ENCODE results near the gene TRIM40. TPM values are rescaled to one million over a fixed set of nuclear protein-coding genes. Genes with fewer than 3 reads are reported as not detected.
"Not testable (repeated sequence)": the region's sequence is repeated elsewhere in the genome, so short reads cannot be mapped to it uniquely, and the experiment has no call there.

Gene TRIM40
- total and polyA plus RNA-seq, 2 experiments from 2014 or later = not detected

DNA sequence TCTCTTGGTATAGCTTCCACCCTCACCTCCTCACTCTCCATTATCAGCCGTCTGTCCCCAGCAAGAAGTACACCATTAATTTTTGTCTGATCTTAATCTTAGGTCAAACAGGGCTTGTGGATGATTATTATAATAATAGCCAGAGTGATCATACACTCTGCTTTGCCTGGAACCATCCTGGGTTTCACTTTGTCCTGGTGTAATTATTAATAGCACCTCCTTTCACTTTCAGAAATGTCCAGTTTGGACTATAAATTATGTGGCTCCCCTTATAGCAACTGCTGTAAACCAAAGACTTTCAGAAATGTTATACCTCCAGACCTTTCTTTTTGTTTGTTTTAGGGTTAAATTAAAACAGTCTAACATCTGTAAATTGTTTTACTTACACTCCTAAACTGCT, 22.1 kb upstream of the TRIM40 start (continued):
- no peak for TF ChIP-seq JUNB (IDR thresholded peaks at IDR 0.05; ENCODE audit: unreplicated experiment)
- TF ChIP-seq, protein P1, sequence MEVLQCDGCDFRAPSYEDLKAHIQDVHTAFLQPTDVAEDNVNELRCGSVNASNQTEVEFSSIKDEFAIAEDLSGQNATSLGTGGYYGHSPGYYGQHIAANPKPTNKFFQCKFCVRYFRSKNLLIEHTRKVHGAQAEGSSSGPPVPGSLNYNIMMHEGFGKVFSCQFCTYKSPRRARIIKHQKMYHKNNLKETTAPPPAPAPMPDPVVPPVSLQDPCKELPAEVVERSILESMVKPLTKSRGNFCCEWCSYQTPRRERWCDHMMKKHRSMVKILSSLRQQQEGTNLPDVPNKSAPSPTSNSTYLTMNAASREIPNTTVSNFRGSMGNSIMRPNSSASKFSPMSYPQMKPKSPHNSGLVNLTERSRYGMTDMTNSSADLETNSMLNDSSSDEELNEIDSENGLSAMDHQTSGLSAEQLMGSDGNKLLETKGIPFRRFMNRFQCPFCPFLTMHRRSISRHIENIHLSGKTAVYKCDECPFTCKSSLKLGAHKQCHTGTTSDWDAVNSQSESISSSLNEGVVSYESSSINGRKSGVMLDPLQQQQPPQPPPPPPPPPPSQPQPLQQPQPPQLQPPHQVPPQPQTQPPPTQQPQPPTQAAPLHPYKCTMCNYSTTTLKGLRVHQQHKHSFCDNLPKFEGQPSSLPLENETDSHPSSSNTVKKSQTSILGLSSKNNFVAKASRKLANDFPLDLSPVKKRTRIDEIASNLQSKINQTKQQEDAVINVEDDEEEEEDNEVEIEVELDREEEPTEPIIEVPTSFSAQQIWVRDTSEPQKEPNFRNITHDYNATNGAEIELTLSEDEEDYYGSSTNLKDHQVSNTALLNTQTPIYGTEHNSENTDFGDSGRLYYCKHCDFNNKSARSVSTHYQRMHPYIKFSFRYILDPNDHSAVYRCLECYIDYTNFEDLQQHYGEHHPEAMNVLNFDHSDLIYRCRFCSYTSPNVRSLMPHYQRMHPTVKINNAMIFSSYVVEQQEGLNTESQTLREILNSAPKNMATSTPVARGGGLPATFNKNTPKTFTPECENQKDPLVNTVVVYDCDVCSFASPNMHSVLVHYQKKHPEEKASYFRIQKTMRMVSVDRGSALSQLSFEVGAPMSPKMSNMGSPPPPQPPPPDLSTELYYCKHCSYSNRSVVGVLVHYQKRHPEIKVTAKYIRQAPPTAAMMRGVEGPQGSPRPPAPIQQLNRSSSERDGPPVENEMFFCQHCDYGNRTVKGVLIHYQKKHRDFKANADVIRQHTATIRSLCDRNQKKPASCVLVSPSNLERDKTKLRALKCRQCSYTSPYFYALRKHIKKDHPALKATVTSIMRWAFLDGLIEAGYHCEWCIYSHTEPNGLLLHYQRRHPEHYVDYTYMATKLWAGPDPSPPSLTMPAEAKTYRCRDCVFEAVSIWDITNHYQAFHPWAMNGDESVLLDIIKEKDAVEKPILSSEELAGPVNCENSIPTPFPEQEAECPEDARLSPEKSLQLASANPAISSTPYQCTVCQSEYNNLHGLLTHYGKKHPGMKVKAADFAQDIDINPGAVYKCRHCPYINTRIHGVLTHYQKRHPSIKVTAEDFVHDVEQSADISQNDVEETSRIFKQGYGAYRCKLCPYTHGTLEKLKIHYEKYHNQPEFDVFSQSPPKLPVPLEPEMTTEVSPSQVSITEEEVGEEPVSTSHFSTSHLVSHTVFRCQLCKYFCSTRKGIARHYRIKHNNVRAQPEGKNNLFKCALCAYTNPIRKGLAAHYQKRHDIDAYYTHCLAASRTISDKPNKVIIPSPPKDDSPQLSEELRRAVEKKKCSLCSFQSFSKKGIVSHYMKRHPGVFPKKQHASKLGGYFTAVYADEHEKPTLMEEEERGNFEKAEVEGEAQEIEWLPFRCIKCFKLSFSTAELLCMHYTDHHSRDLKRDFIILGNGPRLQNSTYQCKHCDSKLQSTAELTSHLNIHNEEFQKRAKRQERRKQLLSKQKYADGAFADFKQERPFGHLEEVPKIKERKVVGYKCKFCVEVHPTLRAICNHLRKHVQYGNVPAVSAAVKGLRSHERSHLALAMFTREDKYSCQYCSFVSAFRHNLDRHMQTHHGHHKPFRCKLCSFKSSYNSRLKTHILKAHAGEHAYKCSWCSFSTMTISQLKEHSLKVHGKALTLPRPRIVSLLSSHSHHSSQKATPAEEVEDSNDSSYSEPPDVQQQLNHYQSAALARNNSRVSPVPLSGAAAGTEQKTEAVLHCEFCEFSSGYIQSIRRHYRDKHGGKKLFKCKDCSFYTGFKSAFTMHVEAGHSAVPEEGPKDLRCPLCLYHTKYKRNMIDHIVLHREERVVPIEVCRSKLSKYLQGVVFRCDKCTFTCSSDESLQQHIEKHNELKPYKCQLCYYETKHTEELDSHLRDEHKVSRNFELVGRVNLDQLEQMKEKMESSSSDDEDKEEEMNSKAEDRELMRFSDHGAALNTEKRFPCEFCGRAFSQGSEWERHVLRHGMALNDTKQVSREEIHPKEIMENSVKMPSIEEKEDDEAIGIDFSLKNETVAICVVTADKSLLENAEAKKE (CRISPR knock-in tag; IDR thresholded peaks at IDR 0.05) = no peak

DNA sequence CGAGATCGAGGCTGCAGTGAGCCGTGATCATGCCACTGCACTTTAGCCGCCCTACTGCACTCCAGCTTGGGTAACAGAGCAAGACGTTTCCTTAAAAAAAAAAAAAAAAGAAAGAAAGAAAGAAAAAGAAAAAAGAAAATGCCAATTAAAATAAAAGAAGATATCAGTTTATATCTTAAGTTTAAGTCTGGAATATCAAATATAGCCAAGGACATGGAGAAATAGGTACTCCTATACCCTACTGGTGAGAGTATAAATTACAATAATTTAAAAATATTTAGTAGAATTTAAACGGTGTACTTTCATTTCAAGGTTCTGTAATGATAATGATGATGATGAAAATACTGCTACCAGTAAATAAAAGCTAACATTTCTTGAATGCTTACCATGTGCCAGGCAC, 19.2 kb upstream of the TRIM40 start:
- Histone ChIP-seq H3K4me2 (no peak overlapping the region), H3F3A (replicated peaks; ENCODE audit: low read depth) (no peaks in the 10 kb centered on the region), H3K27me3 (ENCODE audit: insufficient read depth) (peaks cover 30% of the 10 kb centered on the region), H4K20me1 (replicated peaks; ENCODE audit: insufficient read depth) (no peaks in the 10 kb centered on the region), H3K27ac (ENCODE audit: low read depth) (no peak overlapping the region), H3K4me1 (ENCODE audit: insufficient read depth) (no peaks in the 10 kb centered on the region), H3K9me2 (ENCODE audit: insufficient read depth) (no peaks in the 10 kb centered on the region), H2AFZ (no peak overlapping the region), H3K4me3 (no peak overlapping the region), H3K36me3 (ENCODE audit: insufficient read depth) (no peaks in the 10 kb centered on the region), H3K79me2 (replicated peaks; ENCODE audit: insufficient read depth) (no peaks in the 10 kb centered on the region)
- H3K4me1 Mint-ChIP-seq = no peaks in the 10 kb centered on the region
- no peak overlapping the region for H3K27ac Mint-ChIP-seq
- TF ChIP-seq POLR2AphosphoS5 (IDR thresholded peaks at IDR 0.05; ENCODE audit: low read depth) = no peak
- TF ChIP-seq STAT1 (IDR thresholded peaks at IDR 0.05; ENCODE audit: unreplicated experiment) = no peak
- TF ChIP-seq CTCF (conservative IDR thresholded peaks at IDR 0.05; ENCODE audit: low read depth in 2 of 2) = peak in 1 of 2 experiments; percentile 35; a peak in 2 of 4 replicates
- H3K4me3 Mint-ChIP-seq = no peak overlapping the region
- ATAC-seq (no peak), DNase-seq (ENCODE audit: low spot score) (no peak)
- H3K9me3 Mint-ChIP-seq = no peaks in the 10 kb centered on the region
- H3K36me3 Mint-ChIP-seq (ENCODE audit: low read depth) = no peaks in the 10 kb centered on the region
- peaks cover 6% of the 10 kb centered on the region for H3K27me3 Mint-ChIP-seq (ENCODE audit: insufficient read depth, low read depth, poor library complexity)

DNA sequence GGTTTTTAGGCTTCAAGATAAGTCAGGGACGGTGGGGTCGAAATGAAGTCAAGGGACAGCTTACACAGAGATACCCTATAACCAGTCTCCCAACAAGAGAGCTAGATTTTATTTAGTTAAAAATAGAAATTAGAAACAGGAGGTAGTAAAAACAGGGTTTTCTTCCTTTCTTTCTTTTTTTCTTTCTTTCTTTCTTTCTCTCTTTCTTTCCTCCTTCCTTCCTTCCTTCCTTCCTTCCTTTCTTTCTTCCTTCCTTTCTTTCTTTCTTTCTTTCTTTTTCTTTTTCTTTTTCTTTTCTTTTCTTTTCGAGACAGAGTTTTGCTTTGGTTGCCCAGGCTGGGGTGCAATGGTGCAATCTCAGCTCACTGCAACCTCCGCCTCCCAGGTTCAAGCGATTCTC, 17.2 kb upstream of the TRIM40 start:
- H3K27me3 ChIP-seq (ENCODE audit: insufficient read depth) = peaks cover 24% of the 10 kb centered on the region; the same call in 1 of the 2 replicates
- H3K4me1 ChIP-seq (ENCODE audit: insufficient read depth); H3K36me3 ChIP-seq (ENCODE audit: insufficient read depth); DNase-seq (ENCODE audit: low spot score); H3F3A ChIP-seq (replicated peaks; ENCODE audit: low read depth); H4K20me1 ChIP-seq (replicated peaks; ENCODE audit: insufficient read depth); H3K9me3 Mint-ChIP-seq; H3K4me2 ChIP-seq; H3K27me3 Mint-ChIP-seq (ENCODE audit: insufficient read depth, low read depth, poor library complexity); H3K9me2 ChIP-seq (ENCODE audit: insufficient read depth); H3K4me1 Mint-ChIP-seq; H3K27ac ChIP-seq (ENCODE audit: low read depth); H3K36me3 Mint-ChIP-seq (ENCODE audit: low read depth); H3K27ac Mint-ChIP-seq; ATAC-seq; H2AFZ ChIP-seq; H3K4me3 ChIP-seq; H3K79me2 ChIP-seq (replicated peaks; ENCODE audit: insufficient read depth); H3K4me3 Mint-ChIP-seq: not testable (repeated sequence)
